ENCODE results near the gene CFAP54.

GRCh38 chr12:96502949-96503532 lies 13.7 kb downstream of the CFAP54 start:
- TF ChIP-seq POLR2A (IDR thresholded peaks at IDR 0.05; ENCODE audit: low read depth, low read length), result no peak
- TF ChIP-seq POLR2AphosphoS5 (IDR thresholded peaks at IDR 0.05; ENCODE audit: low read depth, low read length), result no peak
